ENCODE results near the gene BMP4.

GRCh38 chr14:54000341-54000811 lies 43.8 kb upstream of the BMP4 start:
- no peak for TF ChIP-seq CTCF (IDR thresholded peaks at IDR 0.05)
- TF ChIP-seq POLR2A (IDR thresholded peaks at IDR 0.05) = no peak
- no peak for TF ChIP-seq POLR2AphosphoS5 (IDR thresholded peaks at IDR 0.05)

Measured in stomach (tissue), 4 donors.